Testis (tissue), 2 donors: ENCODE results near the gene ANAPC1.
"Not testable (repeated sequence)": the region's sequence is repeated elsewhere in the genome, so short reads cannot be mapped to it uniquely, and the experiment has no call there.

Experiments
- POLR2A ChIP-seq: fragments of 450-650 bp; IDR thresholded peaks from one replicate; pipeline ENCODE4 v1.6.1; 2017; ENCODE audit warnings: antibody characterized with exemption, mild to moderate bottlenecking, moderate library complexity
- TF ChIP-seq, protein P1 (sequence below), 3 experiments: fragments of 450-650 bp in 2 of 3; fragments of 200-600 bp in 1 of 3; sonication (generic) in 1 of 3; IDR thresholded peaks; one replicate each; pipeline ENCODE4 v1.5.1; 2016 to 2019; ENCODE audit warnings: antibody characterized with exemption in 3 of 3, mild to moderate bottlenecking in 2 of 3, moderate library complexity in 1 of 3

- not testable (repeated sequence) for TF ChIP-seq POLR2A
- TF ChIP-seq, protein P1, sequence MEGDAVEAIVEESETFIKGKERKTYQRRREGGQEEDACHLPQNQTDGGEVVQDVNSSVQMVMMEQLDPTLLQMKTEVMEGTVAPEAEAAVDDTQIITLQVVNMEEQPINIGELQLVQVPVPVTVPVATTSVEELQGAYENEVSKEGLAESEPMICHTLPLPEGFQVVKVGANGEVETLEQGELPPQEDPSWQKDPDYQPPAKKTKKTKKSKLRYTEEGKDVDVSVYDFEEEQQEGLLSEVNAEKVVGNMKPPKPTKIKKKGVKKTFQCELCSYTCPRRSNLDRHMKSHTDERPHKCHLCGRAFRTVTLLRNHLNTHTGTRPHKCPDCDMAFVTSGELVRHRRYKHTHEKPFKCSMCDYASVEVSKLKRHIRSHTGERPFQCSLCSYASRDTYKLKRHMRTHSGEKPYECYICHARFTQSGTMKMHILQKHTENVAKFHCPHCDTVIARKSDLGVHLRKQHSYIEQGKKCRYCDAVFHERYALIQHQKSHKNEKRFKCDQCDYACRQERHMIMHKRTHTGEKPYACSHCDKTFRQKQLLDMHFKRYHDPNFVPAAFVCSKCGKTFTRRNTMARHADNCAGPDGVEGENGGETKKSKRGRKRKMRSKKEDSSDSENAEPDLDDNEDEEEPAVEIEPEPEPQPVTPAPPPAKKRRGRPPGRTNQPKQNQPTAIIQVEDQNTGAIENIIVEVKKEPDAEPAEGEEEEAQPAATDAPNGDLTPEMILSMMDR (IDR thresholded peaks at IDR 0.05): not testable (repeated sequence)
Measured at GRCh38 chr2:111729812-111730458, 154.1 kb downstream of the ANAPC1 start.
